DMS 273 (cell line): Measurements from ENCODE around the gene DNAJC9.
A peak's percentile ranks its signal among the peaks of the same experiment; 100 is the strongest.

ENCODE experiments used
- DNase-seq: peaks from one replicate; lab custom pipeline; 2025; ENCODE audit not compliant: unreplicated experiment; lab: John Stamatoyannopoulos, UW

DNAJC9 gene

GRCh38 chr10:73246646-73247508 is at the start of gene DNAJC9:
DNAJC9 (minus strand) TSS chr10:73247255; CDS start chr10:73247189, 66 bp downstream.
- DNase-seq, result peak; percentile 97

GRCh38 chr10:73293461-73293860 is 46.4 kb upstream of the DNAJC9 start:
- no peak for DNase-seq

- DNase-seq, result no peak
These were observed 42.9 kb upstream of the DNAJC9 start for GRCh38 chr10:73289958-73290357.

- no peak for DNase-seq
These were observed 40.4 kb upstream of the DNAJC9 start for GRCh38 chr10:73287441-73287840.

- no peak for DNase-seq
These were observed 34.0 kb upstream of the DNAJC9 start for GRCh38 chr10:73281097-73281496.

- no peak for DNase-seq
These were observed 17.4 kb upstream of the DNAJC9 start for GRCh38 chr10:73264423-73264822.

- DNase-seq, result peak; percentile 17
These were observed 16.8 kb upstream of the DNAJC9 start for GRCh38 chr10:73263693-73264347.

- no peak for DNase-seq
These were observed 16.0 kb upstream of the DNAJC9 start for GRCh38 chr10:73262880-73263555.

GRCh38 chr10:73262105-73262730 is 15.2 kb upstream of the DNAJC9 start:
- DNase-seq, result no peak

GRCh38 chr10:73261362-73261995 is 14.4 kb upstream of the DNAJC9 start:
- no peak for DNase-seq

GRCh38 chr10:73258612-73259011 is 11.6 kb upstream of the DNAJC9 start:
- peak; percentile 7 for DNase-seq

- DNase-seq, result peak; percentile 18
These were observed 6.1 kb upstream of the DNAJC9 start for GRCh38 chr10:73253225-73253555.

- peak; percentile 96 for DNase-seq
These were observed 5.6 kb upstream of the DNAJC9 start, which contains the start of gene MRPS16 for GRCh38 chr10:73252445-73253224. MRPS16 (minus strand) TSS chr10:73252644; CDS start chr10:73252482, 162 bp downstream.

- peak; percentile 54 for DNase-seq
These were observed 4.8 kb upstream of the DNAJC9 start for GRCh38 chr10:73251683-73252444.

GRCh38 chr10:73248259-73248724 is 1.2 kb upstream of the DNAJC9 start:
- DNase-seq, result peak; percentile 17

- peak; percentile 62 for DNase-seq
These were observed 629 bp upstream of the DNAJC9 start for GRCh38 chr10:73247509-73248258.

- DNase-seq, result peak; percentile 22
These were observed 771 bp downstream of the DNAJC9 start for GRCh38 chr10:73246322-73246645.

GRCh38 chr10:73244866-73245477 is 2.1 kb downstream of the DNAJC9 start:
- DNase-seq, result no peak
